ENCODE data around the gene CEP85.

DNA sequence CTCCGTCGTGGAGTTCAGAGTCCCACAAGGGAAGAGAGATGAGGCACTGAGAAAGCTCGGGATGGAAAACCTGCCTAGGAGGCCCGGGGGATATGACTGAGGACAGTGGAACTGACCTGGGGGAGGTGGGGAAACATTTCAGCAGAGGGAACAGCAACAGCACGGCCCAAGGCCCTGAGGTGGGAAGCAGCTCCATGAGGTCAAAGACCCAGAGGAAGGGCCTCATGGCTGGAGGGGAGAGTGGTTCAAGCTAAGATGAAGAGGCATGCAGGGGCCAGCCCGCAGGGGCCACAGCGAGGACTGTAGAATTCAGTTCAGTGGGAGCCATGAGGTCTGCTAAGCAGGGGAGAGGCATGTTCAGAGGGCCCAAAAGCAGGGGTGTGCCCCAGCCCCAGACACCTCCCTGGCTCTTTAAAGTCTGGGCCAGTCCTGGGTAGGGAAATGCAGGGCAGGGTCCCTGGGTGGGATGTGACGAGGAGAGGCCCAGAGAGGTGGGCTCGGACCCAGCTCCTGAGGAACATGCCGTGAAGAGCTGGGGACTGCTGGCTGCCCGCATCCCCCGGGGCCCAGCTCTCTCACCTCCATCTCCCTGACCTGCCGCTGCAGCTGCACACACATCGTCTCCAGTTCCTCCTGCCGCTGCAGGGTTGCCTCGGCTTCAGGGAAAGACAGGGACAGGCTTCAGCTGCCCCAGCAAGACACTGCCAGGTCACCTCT, 62.5 kb downstream of the CEP85 start:
- no peak for TF ChIP-seq CTCF (IDR thresholded peaks at IDR 0.05 in 2 of 3, conservative IDR thresholded peaks at IDR 0.05 in 1 of 3; ENCODE audit: control insufficient read depth in 2 of 3, extremely low read depth in 1 of 3, insufficient read depth in 1 of 3, low read depth in 3 of 3, low read length in 3 of 3)
- no peak for TF ChIP-seq POLR2A (IDR thresholded peaks at IDR 0.05; ENCODE audit: low read depth, low read length)
- no peak for TF ChIP-seq HDGF (IDR thresholded peaks at IDR 0.05)
- TF ChIP-seq PML (IDR thresholded peaks at IDR 0.05; ENCODE audit: low read length): no peak
- TF ChIP-seq SRF (IDR thresholded peaks at IDR 0.05; ENCODE audit: low read depth in 2 of 2, low read length in 2 of 2): no peak
- TF ChIP-seq FOXK2 (IDR thresholded peaks at IDR 0.05): no peak
- TF ChIP-seq JUNB (IDR thresholded peaks at IDR 0.05): no peak
- TF ChIP-seq KAT2A (conservative IDR thresholded peaks at IDR 0.05; ENCODE audit: control insufficient read depth, low read depth, low read length): no peak
- TF ChIP-seq ATF7 (IDR thresholded peaks at IDR 0.05; ENCODE audit: low read depth): no peak
- TF ChIP-seq WRNIP1 (IDR thresholded peaks at IDR 0.05; ENCODE audit: borderline replicate concordance, low read depth, low read length): no peak
- no peak for TF ChIP-seq POU2F2 (IDR thresholded peaks at IDR 0.05; ENCODE audit: borderline replicate concordance, low read depth, low read length)
- no peak for TF ChIP-seq JUND (IDR thresholded peaks at IDR 0.05; ENCODE audit: low read depth, low read length)
